Mucosa of rectum (tissue), 2 donors: ENCODE data around the gene DHRS2.
"Not testable (repeated sequence)": the region's sequence is repeated elsewhere in the genome, so short reads cannot be mapped to it uniquely, and the experiment has no call there.

ENCODE experiments used
- H3K27ac ChIP-seq, 2 donors: one replicate each; pipeline ENCODE4 v1.7.0; 2013; ENCODE audit warnings: inconsistent platforms in 2 of 2, low read depth in 2 of 2, low read length in 2 of 2
- H3K27me3 ChIP-seq, 2 donors: one replicate each; pipeline ENCODE4 v1.7.0; 2013; ENCODE audit warnings: low read length in 2 of 2; ENCODE audit not compliant: control insufficient read depth in 2 of 2, insufficient read depth in 2 of 2
- H3K36me3 ChIP-seq, 2 donors: one replicate each; pipeline ENCODE4 v1.7.0; 2013; ENCODE audit warnings: low read length in 2 of 2; ENCODE audit not compliant: control insufficient read depth in 2 of 2, insufficient read depth in 2 of 2
- H3K4me1 ChIP-seq, 2 donors: one replicate each; pipeline ENCODE4 v1.7.0; 2013; ENCODE audit warnings: low read length in 2 of 2, mild to moderate bottlenecking in 1 of 2; ENCODE audit not compliant: control insufficient read depth in 2 of 2, insufficient read depth in 2 of 2
- H3K4me3 ChIP-seq, 2 donors: one replicate each; pipeline ENCODE4 v1.7.0; 2013; ENCODE audit warnings: low read length in 2 of 2
- H3K9ac ChIP-seq, 2 donors: one replicate each; pipeline ENCODE4 v1.7.0; 2013; ENCODE audit warnings: low read length in 2 of 2, low read depth in 1 of 2, mild to moderate bottlenecking in 1 of 2
- H3K9me3 ChIP-seq, 2 donors: one replicate each; pipeline ENCODE4 v1.7.0; 2013; ENCODE audit warnings: low read length in 2 of 2; ENCODE audit not compliant: control insufficient read depth in 2 of 2
- donor health status: healthy.
- donor health status: Normal muscosa, but diverticular disease.

DHRS2 gene

DNA sequence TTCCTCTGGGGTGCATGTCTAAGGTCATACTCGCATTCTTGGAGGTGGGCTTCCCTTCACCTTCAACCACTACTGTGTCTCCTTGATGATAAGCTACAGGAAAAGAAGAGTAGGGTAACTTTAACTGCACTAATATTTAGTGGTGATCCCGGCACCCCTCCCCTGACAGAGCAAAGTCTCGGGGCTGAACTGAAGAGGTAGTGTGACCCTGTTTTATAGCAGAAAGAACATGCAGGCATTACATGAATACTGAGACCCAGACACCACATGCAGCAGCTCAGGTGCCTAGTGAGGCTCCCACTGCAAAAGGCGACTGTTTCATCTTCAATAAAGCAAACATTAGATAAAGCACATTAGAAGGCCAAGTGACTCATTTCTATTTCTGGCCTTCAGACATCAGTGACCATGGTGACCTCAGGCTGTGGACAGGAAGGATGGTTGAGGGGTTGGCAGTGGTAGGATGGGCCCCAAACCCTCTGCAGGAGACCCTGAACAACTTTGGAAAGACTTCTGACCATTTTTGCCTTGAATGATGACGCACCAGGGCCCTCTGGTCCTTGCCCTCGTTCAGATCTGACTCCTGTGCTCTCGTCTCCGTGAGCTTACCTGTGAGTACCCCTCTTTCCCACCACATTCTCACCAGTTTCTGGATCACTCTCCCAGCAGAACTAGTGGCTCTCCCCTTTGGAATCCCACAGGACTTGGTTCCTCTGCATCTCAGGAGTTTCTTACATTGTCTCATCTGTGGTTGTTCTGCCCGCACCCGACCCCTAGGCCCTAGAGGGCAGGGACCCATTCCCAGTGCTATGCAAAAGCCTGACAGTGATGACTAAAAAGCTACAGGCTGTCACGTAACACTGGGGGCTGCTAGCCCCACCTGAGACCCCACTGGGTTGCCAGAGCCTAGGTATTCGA is 33.7 kb upstream of the DHRS2 start:
- Histone ChIP-seq H3K27ac (no peak overlapping the region), H3K4me3 (no peak overlapping the region)

DNA sequence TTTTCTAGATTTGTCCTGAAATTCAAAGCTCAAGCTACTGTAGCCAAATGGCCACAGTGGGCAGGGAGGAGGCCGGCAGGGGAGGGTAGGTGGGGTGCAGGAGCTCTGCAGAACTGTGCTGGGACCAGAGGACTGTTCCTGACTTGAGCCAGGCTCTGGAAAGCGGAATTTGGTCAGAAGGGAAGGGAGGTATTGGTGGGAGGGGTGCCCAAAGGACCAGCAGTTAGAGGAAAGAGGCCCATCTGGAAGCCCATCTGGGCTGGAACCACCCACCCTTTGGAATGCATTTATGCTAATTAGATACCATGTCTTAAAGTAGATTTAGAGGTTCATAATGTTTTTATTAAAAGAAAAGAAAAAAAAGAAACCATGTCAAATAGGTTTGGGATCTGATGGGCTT is 33.1 kb upstream of the DHRS2 start:
- Histone ChIP-seq H3K36me3 (no peaks in the 10 kb centered on the region), H3K4me3 (no peak overlapping the region), H3K9ac (no peak overlapping the region), H3K27ac (no peak overlapping the region), H3K27me3 (no peaks in the 10 kb centered on the region), H3K4me1 (no peaks in the 10 kb centered on the region), H3K9me3 (no peaks in the 10 kb centered on the region)

More for the DNA sequence above, 33.7 kb upstream of the DHRS2 start:
- H3K36me3 ChIP-seq = no peaks in the 10 kb centered on the region
- no peak overlapping the region for H3K9ac ChIP-seq
- no peaks in the 10 kb centered on the region for H3K27me3 ChIP-seq
- no peaks in the 10 kb centered on the region for H3K9me3 ChIP-seq
- H3K4me1 ChIP-seq = no peaks in the 10 kb centered on the region

DNA sequence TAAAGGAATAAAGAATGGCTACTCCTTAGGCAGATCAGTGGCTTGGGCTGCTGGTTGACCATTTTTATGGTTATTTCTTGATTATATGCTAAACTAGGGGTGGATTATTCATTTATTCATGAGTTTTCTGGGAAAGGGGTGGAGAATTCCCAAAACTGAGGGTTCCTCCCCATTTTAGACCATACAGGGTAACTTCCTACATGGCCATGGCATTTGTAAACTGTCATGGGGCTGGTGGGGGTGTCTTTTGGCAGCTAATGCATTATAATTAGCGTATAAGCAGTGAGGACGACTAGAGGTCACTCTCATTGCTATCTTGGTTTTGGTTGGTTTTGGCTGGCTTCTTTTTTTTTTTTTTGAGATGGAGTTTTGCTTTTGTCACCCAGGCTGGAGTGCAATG is 32.0 kb upstream of the DHRS2 start:
- Histone ChIP-seq H3K27ac (no peak overlapping the region), H3K36me3 (no peaks in the 10 kb centered on the region), H3K4me1 (peaks cover 0 to 3% of the 10 kb centered on the region in 2 donors), H3K27me3 (no peaks in the 10 kb centered on the region), H3K9me3 (no peaks in the 10 kb centered on the region), H3K4me3 (no peak overlapping the region), H3K9ac (no peak overlapping the region)

DNA sequence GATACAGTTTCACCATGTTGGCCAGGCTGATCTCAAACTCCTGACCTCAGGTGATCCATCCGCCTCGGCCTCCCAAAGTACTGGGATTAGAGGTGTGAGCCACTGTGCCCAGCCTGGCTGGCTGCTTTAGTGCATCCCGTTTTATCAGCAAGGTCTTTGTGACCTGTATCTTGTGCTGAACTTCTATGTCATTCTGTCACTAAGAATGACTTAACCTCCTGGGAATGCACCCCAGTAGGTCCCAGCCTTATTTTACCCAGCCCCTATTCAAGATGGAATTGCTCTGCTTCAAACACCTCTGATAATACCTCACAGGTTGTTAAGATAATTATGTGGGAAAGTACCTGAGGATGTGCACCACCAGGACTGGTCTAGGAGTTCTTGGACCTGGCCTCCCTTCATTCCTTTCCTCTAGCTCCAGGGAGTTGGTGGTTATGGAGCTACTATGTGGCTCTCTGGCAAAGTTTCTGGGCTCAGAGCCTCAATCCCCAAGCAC is 31.4 kb upstream of the DHRS2 start:
- H3K36me3 ChIP-seq = no peaks in the 10 kb centered on the region
- H3K27ac ChIP-seq = no peak overlapping the region
- H3K9ac ChIP-seq = no peak overlapping the region
- H3K4me3 ChIP-seq = no peak overlapping the region
- H3K9me3 ChIP-seq = no peaks in the 10 kb centered on the region
- H3K4me1 ChIP-seq = peaks cover 2 to 5% of the 10 kb centered on the region in 2 donors
- no peaks in the 10 kb centered on the region for H3K27me3 ChIP-seq

DNA sequence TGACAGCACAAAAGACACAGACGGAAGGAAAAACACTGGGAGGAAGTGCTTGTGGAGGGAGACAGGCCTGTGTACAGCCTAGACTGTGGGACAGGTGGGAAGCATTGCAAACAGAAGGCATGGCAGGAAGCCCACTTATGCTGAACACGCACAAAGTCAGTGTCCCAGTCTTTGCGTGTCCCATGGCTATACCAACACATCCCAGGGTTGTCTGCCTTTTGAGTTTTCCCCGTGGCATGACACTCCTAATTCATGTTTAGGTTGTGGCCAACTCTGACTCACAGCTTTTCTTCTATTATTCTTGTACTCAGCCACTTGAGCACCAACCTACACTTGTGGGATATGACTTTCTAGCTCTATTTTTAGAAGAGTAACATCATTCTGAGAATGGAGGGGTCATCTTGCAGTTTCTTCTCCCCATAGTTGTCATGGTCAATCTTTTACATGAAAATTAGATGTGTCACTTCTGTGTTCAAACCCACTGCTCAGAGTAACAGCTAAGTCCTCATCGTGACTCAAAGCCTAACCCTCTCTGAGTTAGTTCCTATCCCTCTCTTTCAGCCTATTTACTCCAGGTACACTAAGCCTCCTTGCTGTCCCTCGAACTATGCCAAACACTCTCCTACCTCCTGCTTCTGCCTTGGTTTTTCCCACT is 30.1 kb upstream of the DHRS2 start:
- no peaks in the 10 kb centered on the region for H3K36me3 ChIP-seq
- H3K9me3 ChIP-seq = no peaks in the 10 kb centered on the region
- H3K27ac ChIP-seq = no peak overlapping the region
- peaks cover 14 to 15% of the 10 kb centered on the region in 2 donors for H3K4me1 ChIP-seq
- H3K27me3 ChIP-seq = no peaks in the 10 kb centered on the region
- H3K4me3 ChIP-seq = no peak overlapping the region
- H3K9ac ChIP-seq = no peak overlapping the region

DNA sequence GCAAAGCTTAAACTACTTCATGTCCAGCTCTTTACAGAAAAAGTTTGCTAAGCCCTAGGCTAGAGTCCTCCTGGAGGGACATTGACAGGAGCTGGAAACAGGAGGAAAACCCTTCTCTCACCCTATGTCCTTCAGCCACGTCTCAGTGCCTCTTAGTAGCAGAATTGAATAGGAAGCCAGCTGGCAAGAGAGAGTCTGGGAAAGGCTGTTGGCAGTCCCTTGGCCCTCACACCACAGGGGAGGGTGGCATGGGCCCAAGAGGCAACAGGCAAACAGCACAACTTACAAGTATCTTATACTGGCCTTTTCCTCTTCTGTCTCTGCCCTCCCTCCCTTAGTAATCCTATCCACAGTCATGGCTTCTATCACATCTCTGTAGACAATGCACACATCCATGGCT is 27.7 kb upstream of the DHRS2 start:
- H3K4me1 ChIP-seq = peaks cover 18 to 38% of the 10 kb centered on the region in 2 donors
- H3K9ac ChIP-seq = no peak overlapping the region
- no peaks in the 10 kb centered on the region for H3K36me3 ChIP-seq
- no peaks in the 10 kb centered on the region for H3K9me3 ChIP-seq
- H3K27me3 ChIP-seq = no peaks in the 10 kb centered on the region
- H3K4me3 ChIP-seq = no peak overlapping the region
- no peak overlapping the region for H3K27ac ChIP-seq

DNA sequence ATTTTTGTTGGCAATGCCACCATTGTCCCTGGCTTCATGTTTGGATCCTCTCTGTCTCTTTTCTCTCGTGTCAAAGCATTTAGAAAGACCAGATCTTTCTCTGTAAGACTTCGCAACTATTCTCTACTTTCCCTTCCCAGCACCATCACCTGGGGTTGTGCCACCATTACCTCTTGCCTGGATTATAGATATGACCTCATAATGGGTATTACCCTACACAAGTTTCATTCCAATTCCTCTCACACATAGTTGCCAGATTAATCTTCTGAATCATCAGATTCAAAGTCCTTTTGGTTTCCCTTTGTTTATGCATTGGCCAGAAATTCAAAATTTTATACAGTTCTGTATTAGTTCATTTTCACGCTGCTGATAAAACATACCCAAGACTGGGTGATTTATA is 27.2 kb upstream of the DHRS2 start:
- no peaks in the 10 kb centered on the region for H3K9me3 ChIP-seq
- H3K4me1 ChIP-seq = peaks cover 18 to 38% of the 10 kb centered on the region in 2 donors
- H3K9ac ChIP-seq = no peak overlapping the region
- no peaks in the 10 kb centered on the region for H3K36me3 ChIP-seq
- H3K27ac ChIP-seq = no peak overlapping the region
- no peaks in the 10 kb centered on the region for H3K27me3 ChIP-seq
- H3K4me3 ChIP-seq = no peak overlapping the region

DNA sequence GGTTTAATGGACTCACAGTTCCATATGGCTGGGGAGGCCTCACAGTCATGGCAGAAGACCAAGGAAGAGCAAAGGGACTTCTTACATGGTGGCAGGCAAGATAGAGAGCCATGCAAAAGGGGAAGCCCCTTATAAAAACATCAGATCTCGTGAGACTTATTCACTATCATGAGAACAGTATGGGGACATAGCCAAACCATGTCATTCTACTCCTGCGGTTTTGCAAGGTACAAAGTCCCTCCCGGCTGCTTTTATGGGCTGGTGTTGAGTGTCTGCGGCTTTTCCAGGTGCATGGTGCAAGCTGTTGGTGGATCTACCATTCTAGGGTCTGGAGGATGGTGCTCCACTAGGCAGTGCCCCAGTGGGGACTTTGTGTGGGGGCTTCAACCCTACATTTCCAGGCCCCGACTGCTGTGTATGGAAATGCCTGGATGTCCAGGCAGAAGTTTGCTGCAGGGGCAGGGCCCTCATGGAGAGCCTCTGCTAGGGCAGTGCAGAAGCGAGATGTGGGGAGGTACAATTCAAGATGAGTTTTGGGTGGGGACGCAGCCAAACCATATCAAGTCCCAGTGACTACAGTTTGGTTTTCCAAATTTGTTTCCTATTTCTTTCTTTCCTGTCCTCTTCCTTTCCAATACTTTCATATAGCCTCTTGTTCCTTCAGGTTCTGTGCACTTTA is 26.6 kb upstream of the DHRS2 start:
- not testable (repeated sequence) for H3K9ac ChIP-seq, H3K36me3 ChIP-seq, H3K27me3 ChIP-seq, H3K9me3 ChIP-seq
- Histone ChIP-seq H3K4me1 (peaks cover 18 to 43% of the 10 kb centered on the region in 2 donors), H3K4me3 (peak overlapping the region in 1 of 2 donors; percentile 20), H3K27ac (peak overlapping the region; percentile 18 to 56)

DNA sequence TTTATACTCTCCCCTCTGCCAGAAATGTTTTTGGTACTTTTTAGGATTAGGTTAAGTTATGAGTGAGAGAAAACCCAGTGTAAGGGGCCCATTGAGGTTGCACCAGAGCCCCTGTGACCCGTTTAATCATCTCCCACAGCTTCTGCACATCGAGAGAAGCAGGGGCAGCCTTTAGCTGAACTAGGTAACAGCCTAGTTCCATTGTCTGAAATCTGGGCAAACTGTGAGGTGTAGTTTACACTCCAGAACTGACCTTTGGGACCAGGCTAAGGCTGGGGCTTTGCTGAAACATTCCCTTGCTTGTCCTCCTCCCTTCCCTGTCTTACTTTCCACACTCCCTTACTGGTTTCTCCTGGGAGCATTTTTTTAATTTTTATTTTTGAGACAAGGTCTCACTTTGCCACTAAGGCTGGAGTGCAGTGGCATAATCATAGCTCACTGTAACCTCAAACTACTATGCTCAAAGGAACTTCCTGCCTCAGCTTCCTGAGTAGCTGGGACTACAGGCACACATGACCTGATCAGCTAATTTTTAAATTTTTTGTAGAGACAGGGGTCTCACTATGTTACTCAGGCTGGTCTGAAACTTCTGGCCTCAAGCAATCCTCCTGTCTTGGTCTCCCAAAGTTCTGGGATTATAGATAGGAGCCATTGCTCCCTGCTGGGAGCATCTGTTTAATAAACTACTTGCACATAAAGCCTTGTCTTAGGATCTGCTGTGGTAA is 25.9 kb upstream of the DHRS2 start:
- Histone ChIP-seq H3K9ac (no peak overlapping the region), H3K9me3 (no peaks in the 10 kb centered on the region), H3K36me3 (no peaks in the 10 kb centered on the region), H3K27me3 (no peaks in the 10 kb centered on the region), H3K4me1 (peaks cover 18 to 44% of the 10 kb centered on the region in 2 donors), H3K4me3 (peak overlapping the region in 1 of 2 donors; percentile 7), H3K27ac (peak overlapping the region; percentile 18 to 56)
